Measurements from ENCODE around the gene TNS4. TPM values are rescaled to one million over a fixed set of nuclear protein-coding genes. Genes with fewer than 3 reads are reported as not detected.

The TNS4 gene
- total and polyA plus RNA-seq, 3 donors from 2014 or later = 0.09 to 0.16 (median 0.12) TPM

GRCh38 chr17:40471846-40472732 is 29.3 kb downstream of the TNS4 start:
- H3K27ac ChIP-seq = no peak overlapping the region
- TF ChIP-seq POLR2A (IDR thresholded peaks at IDR 0.05) = no peak
- TF ChIP-seq CTCF (IDR thresholded peaks at IDR 0.05) = no peak
- H3K9me3 ChIP-seq = no peaks in the 10 kb centered on the region
- no peak overlapping the region for H3K4me3 ChIP-seq
- no peaks in the 10 kb centered on the region for H3K36me3 ChIP-seq (ENCODE audit: low read depth, missing control alignments)
- no peaks in the 10 kb centered on the region for H3K27me3 ChIP-seq
- no peak for DNase-seq
- WGBS, 2 donors = 85 to 96% methylated on average over 6 of the region's 6 CpGs
- H3K4me1 ChIP-seq = peaks cover 42% of the 10 kb centered on the region
- intact Hi-C loops (cut with DNase I; ENCODE audit: low total_unique reads) = no loop called here

GRCh38 chr17:40470932-40471828 is 30.2 kb downstream of the TNS4 start:
- intact Hi-C loops (cut with DNase I; ENCODE audit: low total_unique reads) = no loop called here
- Histone ChIP-seq H3K36me3 (ENCODE audit: low read depth, missing control alignments) (no peaks in the 10 kb centered on the region), H3K4me1 (peaks cover 34% of the 10 kb centered on the region), H3K4me3 (no peak overlapping the region), H3K9me3 (no peaks in the 10 kb centered on the region), H3K27ac (peak overlapping the region in 1 of 2 donors; percentile 24), H3K27me3 (no peaks in the 10 kb centered on the region)
- TF ChIP-seq CTCF (IDR thresholded peaks at IDR 0.05) (no peak), POLR2A (IDR thresholded peaks at IDR 0.05) (no peak)
- no peak for DNase-seq
- 70 to 75% methylated on average over 13 to 17 of the region's 17 CpGs for WGBS, 2 donors

GRCh38 chr17:40469805-40470675 is 31.4 kb downstream of the TNS4 start:
- intact Hi-C loops (cut with DNase I; ENCODE audit: low total_unique reads) = no loop called here
- no peaks in the 10 kb centered on the region for H3K27me3 ChIP-seq
- TF ChIP-seq POLR2A (IDR thresholded peaks at IDR 0.05) = no peak
- TF ChIP-seq CTCF (IDR thresholded peaks at IDR 0.05) = no peak
- H3K4me3 ChIP-seq = no peak overlapping the region
- peaks cover 23% of the 10 kb centered on the region for H3K4me1 ChIP-seq
- H3K27ac ChIP-seq = no peak overlapping the region
- no peaks in the 10 kb centered on the region for H3K36me3 ChIP-seq (ENCODE audit: low read depth, missing control alignments)
- no peak for DNase-seq
- H3K9me3 ChIP-seq = no peaks in the 10 kb centered on the region
- 76 to 89% methylated on average over 4 of the region's 4 CpGs for WGBS, 2 donors

- Histone ChIP-seq H3K4me1 (peaks cover 12% of the 10 kb centered on the region), H3K36me3 (ENCODE audit: low read depth, missing control alignments) (no peaks in the 10 kb centered on the region), H3K27ac (no peak overlapping the region), H3K27me3 (no peaks in the 10 kb centered on the region), H3K9me3 (no peaks in the 10 kb centered on the region), H3K4me3 (no peak overlapping the region)
- WGBS, 2 donors = 90 to 98% methylated on average over 7 of the region's 7 CpGs
- intact Hi-C loops (cut with DNase I; ENCODE audit: low total_unique reads) = no loop called here
- TF ChIP-seq POLR2A (IDR thresholded peaks at IDR 0.05) (no peak), CTCF (IDR thresholded peaks at IDR 0.05) (no peak)
- DNase-seq = no peak
These were observed 32.9 kb downstream of the TNS4 start for GRCh38 chr17:40468560-40468959.
